Measurements from ENCODE around the gene CYP21A2.
"Not testable (repeated sequence)": the region's sequence is repeated elsewhere in the genome, so short reads cannot be mapped to it uniquely, and the experiment has no call there.

DNA sequence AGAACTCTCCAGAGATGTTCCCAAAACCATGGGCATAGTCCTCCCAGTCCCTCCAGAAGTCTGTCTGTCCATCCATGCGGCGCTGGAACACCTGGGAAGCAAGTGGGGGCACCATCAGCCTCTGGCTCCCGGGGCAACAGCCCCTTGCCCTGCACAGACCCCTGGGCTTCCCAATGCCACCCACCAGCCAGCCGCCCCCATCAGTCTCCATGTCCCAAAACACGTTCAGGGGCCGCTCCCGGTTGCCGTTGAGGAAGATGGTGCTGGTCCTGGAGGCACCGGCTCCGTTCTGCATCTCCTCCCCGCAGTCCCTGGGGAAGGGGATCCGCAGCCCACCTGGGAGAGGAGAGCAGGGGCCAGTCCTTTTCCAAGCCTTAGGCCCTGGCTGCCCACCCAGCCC lies 28.7 kb upstream of the CYP21A2 start:
- TF ChIP-seq, protein P1, sequence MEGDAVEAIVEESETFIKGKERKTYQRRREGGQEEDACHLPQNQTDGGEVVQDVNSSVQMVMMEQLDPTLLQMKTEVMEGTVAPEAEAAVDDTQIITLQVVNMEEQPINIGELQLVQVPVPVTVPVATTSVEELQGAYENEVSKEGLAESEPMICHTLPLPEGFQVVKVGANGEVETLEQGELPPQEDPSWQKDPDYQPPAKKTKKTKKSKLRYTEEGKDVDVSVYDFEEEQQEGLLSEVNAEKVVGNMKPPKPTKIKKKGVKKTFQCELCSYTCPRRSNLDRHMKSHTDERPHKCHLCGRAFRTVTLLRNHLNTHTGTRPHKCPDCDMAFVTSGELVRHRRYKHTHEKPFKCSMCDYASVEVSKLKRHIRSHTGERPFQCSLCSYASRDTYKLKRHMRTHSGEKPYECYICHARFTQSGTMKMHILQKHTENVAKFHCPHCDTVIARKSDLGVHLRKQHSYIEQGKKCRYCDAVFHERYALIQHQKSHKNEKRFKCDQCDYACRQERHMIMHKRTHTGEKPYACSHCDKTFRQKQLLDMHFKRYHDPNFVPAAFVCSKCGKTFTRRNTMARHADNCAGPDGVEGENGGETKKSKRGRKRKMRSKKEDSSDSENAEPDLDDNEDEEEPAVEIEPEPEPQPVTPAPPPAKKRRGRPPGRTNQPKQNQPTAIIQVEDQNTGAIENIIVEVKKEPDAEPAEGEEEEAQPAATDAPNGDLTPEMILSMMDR (IDR thresholded peaks at IDR 0.05): not testable (repeated sequence)
- not testable (repeated sequence) for TF ChIP-seq POLR2AphosphoS5, POLR2A, EP300 (IDR thresholded peaks at IDR 0.05)
